ENCODE measurements around the gene RHCE. TPM values are rescaled to one million over a fixed set of nuclear protein-coding genes. Genes with fewer than 3 reads are reported as not detected.
A peak's percentile ranks its signal among the peaks of the same experiment; 100 is the strongest.

The RHCE gene
- total and polyA plus RNA-seq, 9 of the 15 experiments (the other 6 are each of a cell fraction or from before 2014, with no cell fraction given): 5.4 to 31.5 (median 12.6) TPM

DNA sequence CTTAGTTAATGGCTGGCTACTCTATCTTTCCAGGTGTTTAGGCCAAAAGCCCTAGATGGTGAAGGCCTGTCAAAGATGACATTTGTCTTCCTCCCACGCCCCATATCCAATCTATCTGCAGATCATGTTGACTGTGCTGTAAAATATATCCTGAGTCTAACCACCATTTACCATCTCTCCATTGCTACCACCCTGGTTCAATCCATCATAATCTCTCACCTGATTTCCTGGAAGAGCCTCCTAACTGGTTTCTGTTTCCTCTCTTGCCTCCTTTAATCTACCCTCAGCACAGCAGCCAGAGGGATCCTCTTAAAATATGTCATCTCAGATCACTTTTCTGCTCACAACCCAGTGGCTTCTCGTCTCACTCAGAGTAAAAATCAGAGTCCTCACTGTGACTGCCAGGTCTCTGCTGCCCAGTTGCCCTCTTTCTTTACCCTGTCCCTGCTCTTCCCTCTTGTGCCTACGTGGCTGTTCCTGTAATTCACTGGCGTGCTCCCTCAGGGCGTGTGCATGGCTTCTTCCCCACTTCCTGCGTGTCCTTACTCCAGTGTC lies 64.7 kb downstream of the RHCE start (continued):
- TF ChIP-seq ETV5 (CRISPR knock-in tag; IDR thresholded peaks at IDR 0.05; ENCODE audit: low read depth): peak; percentile 59; the same call in 1 of the 2 replicates
- TF ChIP-seq HDAC8 (tag; IDR thresholded peaks at IDR 0.05): no peak
- peak; percentile 95 for TF ChIP-seq ZEB2 (IDR thresholded peaks at IDR 0.05)
- TF ChIP-seq POLR2AphosphoS2 (IDR thresholded peaks at IDR 0.05; ENCODE audit: low read length): no peak
- no peak for TF ChIP-seq ELF4 (CRISPR knock-in tag; IDR thresholded peaks at IDR 0.05)
- TF ChIP-seq, protein P1, sequence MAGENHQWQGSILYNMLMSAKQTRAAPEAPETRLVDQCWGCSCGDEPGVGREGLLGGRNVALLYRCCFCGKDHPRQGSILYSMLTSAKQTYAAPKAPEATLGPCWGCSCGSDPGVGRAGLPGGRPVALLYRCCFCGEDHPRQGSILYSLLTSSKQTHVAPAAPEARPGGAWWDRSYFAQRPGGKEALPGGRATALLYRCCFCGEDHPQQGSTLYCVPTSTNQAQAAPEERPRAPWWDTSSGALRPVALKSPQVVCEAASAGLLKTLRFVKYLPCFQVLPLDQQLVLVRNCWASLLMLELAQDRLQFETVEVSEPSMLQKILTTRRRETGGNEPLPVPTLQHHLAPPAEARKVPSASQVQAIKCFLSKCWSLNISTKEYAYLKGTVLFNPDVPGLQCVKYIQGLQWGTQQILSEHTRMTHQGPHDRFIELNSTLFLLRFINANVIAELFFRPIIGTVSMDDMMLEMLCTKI (IDR thresholded peaks at IDR 0.05; ENCODE audit: partially characterized antibody): no peak
- no peak for TF ChIP-seq ARID2 (IDR thresholded peaks at IDR 0.05)
- TF ChIP-seq, protein P2, sequence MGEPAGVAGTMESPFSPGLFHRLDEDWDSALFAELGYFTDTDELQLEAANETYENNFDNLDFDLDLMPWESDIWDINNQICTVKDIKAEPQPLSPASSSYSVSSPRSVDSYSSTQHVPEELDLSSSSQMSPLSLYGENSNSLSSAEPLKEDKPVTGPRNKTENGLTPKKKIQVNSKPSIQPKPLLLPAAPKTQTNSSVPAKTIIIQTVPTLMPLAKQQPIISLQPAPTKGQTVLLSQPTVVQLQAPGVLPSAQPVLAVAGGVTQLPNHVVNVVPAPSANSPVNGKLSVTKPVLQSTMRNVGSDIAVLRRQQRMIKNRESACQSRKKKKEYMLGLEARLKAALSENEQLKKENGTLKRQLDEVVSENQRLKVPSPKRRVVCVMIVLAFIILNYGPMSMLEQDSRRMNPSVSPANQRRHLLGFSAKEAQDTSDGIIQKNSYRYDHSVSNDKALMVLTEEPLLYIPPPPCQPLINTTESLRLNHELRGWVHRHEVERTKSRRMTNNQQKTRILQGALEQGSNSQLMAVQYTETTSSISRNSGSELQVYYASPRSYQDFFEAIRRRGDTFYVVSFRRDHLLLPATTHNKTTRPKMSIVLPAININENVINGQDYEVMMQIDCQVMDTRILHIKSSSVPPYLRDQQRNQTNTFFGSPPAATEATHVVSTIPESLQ (CRISPR knock-in tag; IDR thresholded peaks at IDR 0.05): no peak
- TF ChIP-seq ZC3H11A (IDR thresholded peaks at IDR 0.05; ENCODE audit: low read depth, low read length): no peak
- TF ChIP-seq ZNF644 (tag; IDR thresholded peaks at IDR 0.05; ENCODE audit: low read depth): no peak
- TF ChIP-seq SP1 (CRISPR knock-in tag; IDR thresholded peaks at IDR 0.05): no peak
- TF ChIP-seq, protein P3, sequence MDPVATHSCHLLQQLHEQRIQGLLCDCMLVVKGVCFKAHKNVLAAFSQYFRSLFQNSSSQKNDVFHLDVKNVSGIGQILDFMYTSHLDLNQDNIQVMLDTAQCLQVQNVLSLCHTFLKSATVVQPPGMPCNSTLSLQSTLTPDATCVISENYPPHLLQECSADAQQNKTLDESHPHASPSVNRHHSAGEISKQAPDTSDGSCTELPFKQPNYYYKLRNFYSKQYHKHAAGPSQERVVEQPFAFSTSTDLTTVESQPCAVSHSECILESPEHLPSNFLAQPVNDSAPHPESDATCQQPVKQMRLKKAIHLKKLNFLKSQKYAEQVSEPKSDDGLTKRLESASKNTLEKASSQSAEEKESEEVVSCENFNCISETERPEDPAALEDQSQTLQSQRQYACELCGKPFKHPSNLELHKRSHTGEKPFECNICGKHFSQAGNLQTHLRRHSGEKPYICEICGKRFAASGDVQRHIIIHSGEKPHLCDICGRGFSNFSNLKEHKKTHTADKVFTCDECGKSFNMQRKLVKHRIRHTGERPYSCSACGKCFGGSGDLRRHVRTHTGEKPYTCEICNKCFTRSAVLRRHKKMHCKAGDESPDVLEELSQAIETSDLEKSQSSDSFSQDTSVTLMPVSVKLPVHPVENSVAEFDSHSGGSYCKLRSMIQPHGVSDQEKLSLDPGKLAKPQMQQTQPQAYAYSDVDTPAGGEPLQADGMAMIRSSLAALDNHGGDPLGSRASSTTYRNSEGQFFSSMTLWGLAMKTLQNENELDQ (CRISPR knock-in tag; IDR thresholded peaks at IDR 0.05; ENCODE audit: borderline replicate concordance): no peak
- TF ChIP-seq, protein P4, sequence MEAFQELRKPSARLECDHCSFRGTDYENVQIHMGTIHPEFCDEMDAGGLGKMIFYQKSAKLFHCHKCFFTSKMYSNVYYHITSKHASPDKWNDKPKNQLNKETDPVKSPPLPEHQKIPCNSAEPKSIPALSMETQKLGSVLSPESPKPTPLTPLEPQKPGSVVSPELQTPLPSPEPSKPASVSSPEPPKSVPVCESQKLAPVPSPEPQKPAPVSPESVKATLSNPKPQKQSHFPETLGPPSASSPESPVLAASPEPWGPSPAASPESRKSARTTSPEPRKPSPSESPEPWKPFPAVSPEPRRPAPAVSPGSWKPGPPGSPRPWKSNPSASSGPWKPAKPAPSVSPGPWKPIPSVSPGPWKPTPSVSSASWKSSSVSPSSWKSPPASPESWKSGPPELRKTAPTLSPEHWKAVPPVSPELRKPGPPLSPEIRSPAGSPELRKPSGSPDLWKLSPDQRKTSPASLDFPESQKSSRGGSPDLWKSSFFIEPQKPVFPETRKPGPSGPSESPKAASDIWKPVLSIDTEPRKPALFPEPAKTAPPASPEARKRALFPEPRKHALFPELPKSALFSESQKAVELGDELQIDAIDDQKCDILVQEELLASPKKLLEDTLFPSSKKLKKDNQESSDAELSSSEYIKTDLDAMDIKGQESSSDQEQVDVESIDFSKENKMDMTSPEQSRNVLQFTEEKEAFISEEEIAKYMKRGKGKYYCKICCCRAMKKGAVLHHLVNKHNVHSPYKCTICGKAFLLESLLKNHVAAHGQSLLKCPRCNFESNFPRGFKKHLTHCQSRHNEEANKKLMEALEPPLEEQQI (IDR thresholded peaks at IDR 0.05): no peak
- peak in 1 of 2 experiments; percentile 83; a peak in 2 of 4 replicates for TF ChIP-seq RCOR1 (IDR thresholded peaks at IDR 0.05; ENCODE audit: borderline replicate concordance in 1 of 2, low read depth in 2 of 2, low read length in 2 of 2)
- TF ChIP-seq FOS (IDR thresholded peaks at IDR 0.05; ENCODE audit: extremely low read depth, insufficient read length): no peak
- no peak for TF ChIP-seq ILK (tag; IDR thresholded peaks at IDR 0.05; ENCODE audit: borderline replicate concordance, low read depth)
- TF ChIP-seq, protein P5, sequence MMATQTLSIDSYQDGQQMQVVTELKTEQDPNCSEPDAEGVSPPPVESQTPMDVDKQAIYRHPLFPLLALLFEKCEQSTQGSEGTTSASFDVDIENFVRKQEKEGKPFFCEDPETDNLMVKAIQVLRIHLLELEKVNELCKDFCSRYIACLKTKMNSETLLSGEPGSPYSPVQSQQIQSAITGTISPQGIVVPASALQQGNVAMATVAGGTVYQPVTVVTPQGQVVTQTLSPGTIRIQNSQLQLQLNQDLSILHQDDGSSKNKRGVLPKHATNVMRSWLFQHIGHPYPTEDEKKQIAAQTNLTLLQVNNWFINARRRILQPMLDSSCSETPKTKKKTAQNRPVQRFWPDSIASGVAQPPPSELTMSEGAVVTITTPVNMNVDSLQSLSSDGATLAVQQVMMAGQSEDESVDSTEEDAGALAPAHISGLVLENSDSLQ (IDR thresholded peaks at IDR 0.05): peak; percentile 87

Measured in K562 (cell line).